GM13977 (cell line): ENCODE results near the gene SEMA3D.

Experiments used
- DNase-seq: peaks from one replicate; pipeline ENCODE4 v3.0.0; 2012; ENCODE audit warnings: low spot score
- in situ Hi-C: fragments of 300-500 bp; cut with MboI; formaldehyde crosslinking; loops from one replicate; pipeline ENCODE4 v1.12.0; 2022; ENCODE audit warnings: low sequenced_read_pairs, low pct_unique_long_range_greater_than_20kb, mixed read lengths, inconsistent platforms; ENCODE audit not compliant: unreplicated experiment
- TF ChIP-seq, protein P1 (sequence below): IDR thresholded peaks from 2 replicates; pipeline ENCODE4 v1.5.1; 2012; ENCODE audit warnings: mild to moderate bottlenecking, control low read depth; ENCODE audit not compliant: insufficient read depth; ENCODE audit errors: extremely low read depth, missing control alignments

SEMA3D gene

DNA sequence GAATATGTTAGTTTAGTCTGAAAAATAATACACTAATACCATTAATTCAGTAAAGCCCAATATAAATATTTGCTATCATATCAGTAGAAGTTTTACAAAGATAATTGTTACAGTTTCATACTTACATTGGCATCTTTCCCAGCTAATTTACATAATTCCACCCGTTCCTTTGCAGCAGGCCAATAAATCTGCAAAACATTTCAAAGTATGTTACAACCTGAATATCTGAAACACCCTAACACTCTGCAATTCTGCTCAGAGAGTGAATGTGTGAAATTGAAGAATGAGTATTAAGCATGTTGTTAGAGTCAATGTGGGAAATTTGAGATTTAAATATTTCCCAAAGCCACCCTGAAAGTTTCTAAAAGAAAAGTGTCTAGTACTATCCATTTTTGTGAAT lies 105.5 kb downstream of the SEMA3D start:
- in situ Hi-C loops: no loop called here
- TF ChIP-seq, protein P1, sequence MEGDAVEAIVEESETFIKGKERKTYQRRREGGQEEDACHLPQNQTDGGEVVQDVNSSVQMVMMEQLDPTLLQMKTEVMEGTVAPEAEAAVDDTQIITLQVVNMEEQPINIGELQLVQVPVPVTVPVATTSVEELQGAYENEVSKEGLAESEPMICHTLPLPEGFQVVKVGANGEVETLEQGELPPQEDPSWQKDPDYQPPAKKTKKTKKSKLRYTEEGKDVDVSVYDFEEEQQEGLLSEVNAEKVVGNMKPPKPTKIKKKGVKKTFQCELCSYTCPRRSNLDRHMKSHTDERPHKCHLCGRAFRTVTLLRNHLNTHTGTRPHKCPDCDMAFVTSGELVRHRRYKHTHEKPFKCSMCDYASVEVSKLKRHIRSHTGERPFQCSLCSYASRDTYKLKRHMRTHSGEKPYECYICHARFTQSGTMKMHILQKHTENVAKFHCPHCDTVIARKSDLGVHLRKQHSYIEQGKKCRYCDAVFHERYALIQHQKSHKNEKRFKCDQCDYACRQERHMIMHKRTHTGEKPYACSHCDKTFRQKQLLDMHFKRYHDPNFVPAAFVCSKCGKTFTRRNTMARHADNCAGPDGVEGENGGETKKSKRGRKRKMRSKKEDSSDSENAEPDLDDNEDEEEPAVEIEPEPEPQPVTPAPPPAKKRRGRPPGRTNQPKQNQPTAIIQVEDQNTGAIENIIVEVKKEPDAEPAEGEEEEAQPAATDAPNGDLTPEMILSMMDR: no peak
- DNase-seq: no peak

DNA sequence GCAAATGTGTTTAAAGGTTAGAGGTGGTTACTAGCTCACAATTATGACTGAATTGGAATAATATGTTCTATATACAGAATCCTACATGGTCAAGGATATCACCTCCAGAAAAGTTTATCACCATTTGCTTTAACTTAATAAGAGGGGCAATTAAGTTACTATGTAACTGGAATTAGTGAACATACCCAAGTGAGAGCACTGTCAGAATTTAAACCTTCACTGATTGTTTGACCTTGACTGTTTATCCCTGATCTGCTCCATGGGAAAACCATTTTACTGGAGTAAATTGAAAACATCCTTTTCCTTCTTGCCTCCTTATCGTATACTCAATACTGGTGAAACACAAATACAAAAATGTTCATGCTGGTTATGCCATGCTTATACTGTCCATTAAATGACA lies 107.4 kb downstream of the SEMA3D start:
- TF ChIP-seq, protein P1: no peak
- in situ Hi-C loops: no loop called here
- no peak for DNase-seq

DNA sequence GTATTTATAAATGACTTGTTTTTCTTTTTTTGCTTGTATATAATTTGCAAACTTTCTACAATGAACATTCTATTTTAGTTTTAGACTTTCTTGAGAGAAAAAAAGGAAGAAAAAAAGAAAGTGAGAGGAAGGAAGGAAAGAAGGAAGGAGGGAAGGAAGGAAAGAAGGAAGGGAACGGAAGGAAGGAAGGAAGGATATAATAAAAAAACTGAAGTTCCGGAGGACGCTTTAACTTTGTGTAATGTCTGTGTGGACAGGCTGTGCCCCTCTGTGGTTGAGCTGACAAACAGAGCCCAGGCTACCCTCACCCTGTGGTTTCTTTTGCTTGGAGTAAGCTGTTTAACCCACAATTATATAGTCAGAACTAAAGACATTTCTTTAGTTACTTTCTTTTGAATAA lies 108.7 kb downstream of the SEMA3D start:
- no peak for DNase-seq
- in situ Hi-C loops: no loop called here
- TF ChIP-seq, protein P1: no peak

DNA sequence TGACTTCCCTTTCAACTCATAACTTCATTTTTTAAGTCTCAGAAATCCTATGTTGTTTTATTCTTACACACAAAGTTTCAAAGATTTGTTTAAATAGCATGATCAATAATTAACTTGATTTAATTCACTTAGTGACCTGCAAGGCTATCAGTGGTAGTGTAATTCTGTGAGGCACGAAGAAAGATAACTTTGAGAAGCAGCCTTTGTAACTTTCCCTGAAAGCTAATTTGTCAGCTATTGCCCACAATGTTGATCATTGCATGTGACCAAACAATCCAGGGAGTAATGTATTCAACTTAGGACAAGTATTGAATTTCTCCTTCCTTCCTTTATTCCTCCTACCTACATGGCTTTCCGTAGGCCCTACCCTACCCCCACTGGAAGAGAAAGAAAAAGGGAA lies 111.0 kb downstream of the SEMA3D start:
- DNase-seq: no peak
- TF ChIP-seq, protein P1: no peak
- in situ Hi-C loops: no loop called here

DNA sequence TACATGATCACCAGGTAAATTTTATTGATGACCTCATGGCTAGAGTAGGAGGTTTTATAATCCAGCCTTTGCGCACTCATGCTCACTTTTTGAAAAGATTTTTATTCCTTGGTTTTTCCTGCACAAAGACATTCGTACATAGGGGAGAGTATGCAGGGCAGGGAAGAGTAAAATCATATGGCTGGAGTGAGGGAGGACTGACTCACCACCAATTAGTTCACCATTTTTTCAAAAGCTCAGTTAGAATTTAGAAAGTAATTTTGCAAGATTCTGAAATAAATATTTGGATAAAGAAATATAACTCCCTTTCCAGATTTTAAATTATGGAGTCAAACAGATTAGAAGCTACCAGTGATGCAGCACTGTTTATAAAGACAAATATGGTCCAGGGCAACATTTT lies 111.9 kb downstream of the SEMA3D start:
- in situ Hi-C loops: no loop called here
- TF ChIP-seq, protein P1: no peak
- no peak for DNase-seq

DNA sequence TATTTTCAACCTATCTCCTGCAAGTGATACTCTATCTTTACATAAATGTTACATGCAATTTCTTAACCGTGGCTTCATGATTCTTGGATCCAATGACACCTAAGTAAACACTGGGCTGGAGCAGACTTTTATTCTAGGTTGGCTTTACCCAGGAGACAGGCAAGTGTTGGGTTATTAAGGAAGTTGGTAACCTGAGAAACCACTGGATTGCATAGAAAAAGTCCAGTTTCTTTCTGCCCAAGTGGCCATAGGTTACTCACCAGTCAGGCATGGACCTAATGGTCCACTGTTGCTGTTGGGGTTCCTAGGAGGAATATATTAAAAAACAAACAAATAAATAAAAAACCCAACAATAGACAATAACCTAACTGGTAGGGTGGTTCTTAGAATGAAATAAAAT lies 112.8 kb downstream of the SEMA3D start:
- in situ Hi-C loops: no loop called here
- TF ChIP-seq, protein P1: no peak
- DNase-seq: no peak

DNA sequence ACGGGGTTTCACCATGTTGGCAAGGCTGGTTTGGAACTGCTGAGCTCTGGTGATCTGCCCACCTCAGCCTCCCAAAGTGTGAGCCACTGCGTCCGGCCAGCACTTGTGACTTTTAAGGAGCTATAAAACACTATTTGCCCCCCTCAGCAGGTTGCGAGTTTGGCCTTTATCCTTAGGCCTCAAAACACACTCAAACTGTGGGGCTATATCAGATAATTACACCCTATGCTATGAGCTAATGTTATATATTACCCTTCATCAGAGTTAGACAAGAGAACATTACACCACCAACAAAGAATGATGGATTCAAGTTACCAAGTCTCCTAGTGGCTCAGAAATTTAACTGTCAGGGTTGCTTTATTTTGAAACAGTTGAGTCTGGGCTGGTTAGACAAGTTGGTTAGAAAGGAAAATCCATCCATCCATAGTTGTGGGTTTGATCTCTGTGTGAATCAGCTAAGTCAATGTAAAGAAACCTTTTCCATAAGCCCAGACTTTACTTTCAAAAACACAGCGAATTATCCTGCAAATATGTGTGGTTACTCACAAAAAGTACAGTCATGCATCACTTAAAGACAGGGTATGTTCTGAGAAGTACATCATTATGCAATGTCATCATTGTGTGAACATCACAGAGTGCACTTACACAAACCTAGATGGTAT lies 115.8 kb downstream of the SEMA3D start:
- in situ Hi-C loops: no loop called here
- no peak for DNase-seq
- TF ChIP-seq, protein P1: no peak
